GM19397 (cell line): ENCODE data around the gene AKAP13.

ENCODE experiments used
- ATAC-seq: cut with Tn5 transposase; IDR thresholded peaks from one replicate; pipeline ENCODE4 v1.9.1; 2021; ENCODE audit warnings: mild to moderate bottlenecking, moderate library complexity; ENCODE audit not compliant: unreplicated experiment

Gene AKAP13

GRCh38 chr15:85443593-85444087, 63.2 kb downstream of the AKAP13 start:
- ATAC-seq = peak; percentile 78

DNA sequence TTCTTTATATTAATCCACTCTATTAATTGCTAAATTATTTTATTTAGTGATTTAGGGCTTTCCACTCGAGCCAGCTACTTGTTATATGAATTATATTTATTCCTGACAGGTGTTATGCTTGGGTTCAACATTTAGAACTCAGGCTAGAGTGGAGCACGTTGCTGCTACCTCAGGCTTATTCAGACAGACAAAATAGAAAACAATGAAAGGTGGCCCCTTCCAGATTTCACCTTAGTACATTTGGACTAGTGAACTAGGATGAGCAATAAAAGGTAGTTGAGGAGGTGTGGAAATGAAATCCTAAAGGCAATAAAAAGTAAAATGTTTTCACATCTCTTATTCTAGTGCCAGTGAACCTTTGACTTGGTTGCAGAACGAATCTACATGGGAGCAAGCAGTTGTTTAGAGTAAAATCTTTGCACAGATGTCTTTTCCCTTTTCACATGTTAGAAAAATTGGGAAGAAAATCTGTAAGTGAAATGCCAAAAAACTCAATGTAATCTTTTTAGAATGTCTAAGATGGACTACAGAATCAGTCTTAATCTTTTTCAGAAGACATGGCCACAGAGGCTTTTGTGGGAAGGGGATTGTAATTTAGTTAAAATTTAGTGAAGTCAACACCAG, 63.8 kb downstream of the AKAP13 start:
- no peak for ATAC-seq

GRCh38 chr15:85445361-85445760, 65.0 kb downstream of the AKAP13 start:
- no peak for ATAC-seq

GRCh38 chr15:85451099-85451700, 70.8 kb downstream of the AKAP13 start:
- ATAC-seq = no peak

GRCh38 chr15:85452436-85452835, 72.0 kb downstream of the AKAP13 start:
- no peak for ATAC-seq

DNA sequence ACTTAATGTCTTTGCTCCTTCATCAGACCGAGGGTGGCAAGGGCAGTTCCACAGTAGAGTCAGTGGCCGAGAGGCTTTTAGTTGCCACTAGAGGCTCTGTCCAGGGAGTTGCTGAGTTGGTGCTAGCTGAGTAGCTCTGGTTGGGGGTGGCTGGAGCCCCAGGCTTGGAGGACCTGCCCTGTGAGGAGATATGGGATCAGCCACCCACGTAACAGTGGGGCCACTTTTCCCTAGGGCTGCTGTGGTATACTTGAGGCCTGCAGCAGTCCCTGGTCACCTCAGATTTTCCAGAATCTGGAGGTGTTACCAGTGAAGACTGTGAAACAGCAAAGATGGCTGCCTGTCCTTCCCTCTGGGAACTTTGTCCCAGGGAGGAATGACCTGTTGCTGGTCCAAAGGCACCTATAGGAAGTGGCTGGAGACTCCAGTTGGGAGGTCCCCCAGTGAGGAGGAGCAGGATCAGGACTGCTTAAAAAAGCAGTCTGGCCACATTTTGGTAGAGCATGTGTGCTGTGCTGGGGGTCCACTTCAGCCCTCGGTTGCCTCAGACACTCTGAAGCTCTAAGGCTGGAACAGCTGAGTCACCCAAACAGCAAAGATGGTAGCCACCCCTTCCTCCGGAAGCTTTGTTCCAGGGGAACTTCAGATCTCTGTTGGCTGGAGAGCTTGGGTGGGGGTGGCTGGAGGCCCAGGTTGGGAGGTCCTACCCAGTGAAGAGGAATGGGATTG, 72.9 kb downstream of the AKAP13 start:
- no peak for ATAC-seq

DNA sequence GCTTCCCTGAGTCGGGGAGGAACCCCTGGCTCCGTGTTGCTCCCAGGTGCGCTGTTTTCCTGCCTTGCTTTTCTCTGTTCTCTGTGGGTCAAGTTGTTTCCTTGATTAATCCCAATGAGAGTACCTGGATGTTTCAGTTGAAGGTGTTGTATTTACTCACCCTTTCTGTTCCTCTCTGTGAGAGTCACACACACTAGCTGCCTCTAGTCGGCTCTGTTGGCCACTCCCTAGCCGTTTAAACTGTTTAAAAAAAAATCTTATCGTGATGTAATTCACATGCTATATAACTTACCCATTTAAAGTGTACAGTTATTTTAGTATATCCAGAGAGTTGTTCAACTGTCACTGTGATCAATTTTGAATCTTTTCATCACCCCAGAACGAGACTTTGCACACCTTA, 74.0 kb downstream of the AKAP13 start:
- ATAC-seq = no peak

GRCh38 chr15:85455891-85456290, 75.5 kb downstream of the AKAP13 start:
- no peak for ATAC-seq

DNA sequence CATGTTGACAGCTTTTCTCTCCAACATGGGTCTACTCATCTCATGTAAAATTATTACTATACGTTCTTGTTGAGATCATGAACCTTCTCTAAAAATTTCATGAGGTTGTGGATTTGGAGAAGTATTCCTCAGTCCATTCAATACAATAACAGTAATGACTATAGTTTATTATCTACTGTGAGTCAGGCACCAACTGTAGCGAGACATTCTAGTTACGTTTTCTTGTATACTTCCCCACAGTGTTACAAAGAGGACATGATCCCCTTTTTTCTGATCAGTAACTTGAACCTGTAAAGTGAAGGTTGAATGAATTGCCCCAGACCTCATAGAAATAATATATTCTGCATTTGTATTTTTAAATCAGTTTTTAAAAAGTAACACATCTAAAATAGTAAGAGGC, 76.4 kb downstream of the AKAP13 start:
- ATAC-seq = no peak

- ATAC-seq = peak; percentile 86
Measured at GRCh38 chr15:85457392-85457968, 77.1 kb downstream of the AKAP13 start.

- ATAC-seq = no peak
Measured at GRCh38 chr15:85458764-85459163, 78.4 kb downstream of the AKAP13 start.

DNA sequence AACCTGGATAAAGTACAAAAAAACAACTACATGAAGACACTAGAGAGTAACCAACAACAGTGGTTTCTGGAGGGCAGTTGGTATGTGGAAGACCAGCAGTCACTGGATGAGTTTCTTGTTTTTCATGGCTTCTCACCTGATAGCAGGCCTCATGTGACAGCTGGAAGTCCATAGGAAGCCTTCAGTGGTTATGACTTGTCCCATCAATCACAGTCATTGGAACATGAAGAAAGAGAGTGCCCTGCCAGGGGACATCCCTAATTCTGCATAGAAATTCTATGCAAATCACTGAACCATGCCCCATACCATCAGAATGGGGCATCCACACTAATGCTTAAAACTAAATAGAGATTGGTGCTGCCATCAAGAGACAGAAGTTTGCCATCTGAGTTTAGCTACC, 81.6 kb downstream of the AKAP13 start:
- no peak for ATAC-seq

DNA sequence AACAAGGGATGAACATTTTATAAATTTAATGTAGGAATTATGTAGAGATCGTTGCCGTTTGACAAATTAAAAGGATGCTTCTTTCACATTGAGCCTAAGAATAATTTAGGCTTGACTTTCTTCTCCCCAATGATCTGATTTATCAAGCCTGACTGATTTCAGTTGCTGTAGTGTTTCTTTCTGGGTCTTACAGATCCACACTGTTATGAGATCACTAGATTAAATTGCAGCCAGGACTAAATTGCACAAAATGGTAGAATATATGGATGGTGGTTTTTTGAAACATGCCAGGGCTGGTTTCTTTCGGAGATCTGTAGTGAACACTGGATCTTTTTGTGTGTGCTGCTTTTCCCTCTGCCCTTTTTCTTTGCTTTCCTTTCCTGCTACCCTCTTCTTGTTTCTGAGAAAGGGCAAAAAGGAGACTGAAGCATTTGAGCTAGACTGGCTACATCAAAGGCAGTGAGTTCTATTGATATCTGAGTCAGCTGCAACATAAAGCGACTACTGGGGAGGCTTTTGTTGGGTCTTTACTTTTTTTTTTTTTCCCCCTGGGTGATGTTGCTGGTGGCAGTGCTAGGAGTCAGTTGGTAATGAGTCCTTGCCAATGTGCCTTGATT, 83.0 kb downstream of the AKAP13 start:
- ATAC-seq = no peak

GRCh38 chr15:85463976-85464375, 83.6 kb downstream of the AKAP13 start:
- no peak for ATAC-seq

GRCh38 chr15:85464471-85464870, 84.1 kb downstream of the AKAP13 start:
- no peak for ATAC-seq

GRCh38 chr15:85470563-85471271, 90.3 kb downstream of the AKAP13 start:
- no peak for ATAC-seq

GRCh38 chr15:85472349-85472748, 91.9 kb downstream of the AKAP13 start:
- no peak for ATAC-seq

DNA sequence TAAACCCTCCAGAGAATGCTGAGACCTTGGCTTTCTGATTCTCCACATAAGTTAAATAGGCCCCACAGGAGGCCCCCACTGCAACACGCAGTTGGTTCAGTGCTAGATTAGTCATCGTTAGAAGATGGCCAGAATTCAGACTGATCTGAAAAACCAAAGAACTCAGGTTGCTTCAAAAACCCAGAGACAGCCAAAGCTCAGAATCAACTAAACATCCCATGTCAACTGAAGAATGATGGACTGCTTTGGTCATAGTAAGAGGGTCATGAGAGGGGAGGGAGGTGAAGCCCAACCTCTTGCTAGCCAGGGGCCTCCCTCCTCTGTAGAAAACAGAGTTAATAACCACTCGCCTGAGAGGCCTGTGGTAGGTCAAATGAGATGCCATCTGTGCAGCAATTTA, 93.1 kb downstream of the AKAP13 start:
- no peak for ATAC-seq

- peak; percentile 51 for ATAC-seq
Measured at GRCh38 chr15:85474700-85475316, 94.4 kb downstream of the AKAP13 start.

- peak; percentile 58 for ATAC-seq
Measured at GRCh38 chr15:85475317-85475701, 94.9 kb downstream of the AKAP13 start.
